KBM-7 (cell line): ENCODE data around the gene REL.
"Not testable (repeated sequence)": the region's sequence is repeated elsewhere in the genome, so short reads cannot be mapped to it uniquely, and the experiment has no call there.

ENCODE experiments used
- DNase-seq: peaks from one replicate; pipeline ENCODE4 v3.0.0-alpha.2; 2015
- in situ Hi-C: fragments of 300-500 bp; cut with MboI; formaldehyde crosslinking; loops from 2 replicates; pipeline ENCODE4 v1.14.3; 2020; ENCODE audit warnings: low sequenced_read_pairs, low pct_unique_long_range_greater_than_20kb, mixed read lengths

REL gene

GRCh38 chr2:60901296-60901695 lies 19.9 kb downstream of the REL start:
- DNase-seq, in situ Hi-C loops: not testable (repeated sequence)

- in situ Hi-C loops, DNase-seq: not testable (repeated sequence)
Measured at GRCh38 chr2:60905867-60906266, 24.5 kb downstream of the REL start.

- no peak for DNase-seq
- in situ Hi-C loops: no loop called here
Measured at GRCh38 chr2:60906395-60906794, 25.0 kb downstream of the REL start.

- DNase-seq: no peak
- in situ Hi-C loops: no loop called here
Measured at GRCh38 chr2:60907329-60907728, 26.0 kb downstream of the REL start.

- DNase-seq: peak; percentile 47
- in situ Hi-C loops: no loop called here
Measured at GRCh38 chr2:60925994-60926740, 44.8 kb downstream of the REL start.

- DNase-seq: peak; percentile 82
- in situ Hi-C loops: no loop called here
Measured at GRCh38 chr2:60926741-60927552, 45.6 kb downstream of the REL start.

GRCh38 chr2:60932061-60932460 lies 50.7 kb downstream of the REL start:
- in situ Hi-C loops, DNase-seq: not testable (repeated sequence)

- no peak for DNase-seq
- in situ Hi-C loops: no loop called here
Measured at GRCh38 chr2:60932954-60933353, 51.6 kb downstream of the REL start.

- in situ Hi-C loops: no loop called here
- no peak for DNase-seq
Measured at GRCh38 chr2:60934165-60934722, 52.9 kb downstream of the REL start.

GRCh38 chr2:60936757-60937156 lies 55.4 kb downstream of the REL start:
- in situ Hi-C loops: no loop called here
- no peak for DNase-seq

- in situ Hi-C loops: no loop called here
- DNase-seq: no peak
Measured at GRCh38 chr2:60938301-60938700, 56.9 kb downstream of the REL start.

- DNase-seq: no peak
- in situ Hi-C loops: no loop called here
Measured at GRCh38 chr2:60939622-60940021, 58.2 kb downstream of the REL start.

- DNase-seq: no peak
- in situ Hi-C loops: no loop called here
Measured at GRCh38 chr2:60945341-60945740, 64.0 kb downstream of the REL start.

GRCh38 chr2:60947056-60947455 lies 65.7 kb downstream of the REL start:
- DNase-seq: no peak
- in situ Hi-C loops: no loop called here

GRCh38 chr2:60948161-60948560 lies 66.8 kb downstream of the REL start:
- in situ Hi-C loops: no loop called here
- no peak for DNase-seq

GRCh38 chr2:60948926-60949579 lies 67.7 kb downstream of the REL start:
- DNase-seq: no peak
- in situ Hi-C loops: no loop called here

GRCh38 chr2:60954139-60954538 lies 72.8 kb downstream of the REL start:
- in situ Hi-C loops: no loop called here
- DNase-seq: no peak

GRCh38 chr2:60957224-60957623 lies 75.8 kb downstream of the REL start:
- in situ Hi-C loops: no loop called here
- DNase-seq: no peak

GRCh38 chr2:60957643-60958042 lies 76.3 kb downstream of the REL start:
- in situ Hi-C loops: no loop called here
- DNase-seq: no peak

- in situ Hi-C loops: no loop called here
- no peak for DNase-seq
Measured at GRCh38 chr2:60958361-60958760, 77.0 kb downstream of the REL start.
